A673 (cell line): ENCODE results near the gene MGAT3. TPM values are rescaled to one million over a fixed set of nuclear protein-coding genes. Genes with fewer than 3 reads are reported as not detected.

Source experiments
- BruUV-seq: library from RNA; stranded (reverse); fragments of 400-500 nt; replicated peaks from 2 replicates; lab custom pipeline; 2021; lab: Mats Ljungman, UMichigan
- CTCF ChIA-PET: fragments of 300-600 bp; sonication (Branson Sonifier 250); formaldehyde crosslinking; loops from one replicate; lab custom pipeline; 2022; ENCODE audit warnings: antibody characterized with exemption; lab: Charles Lee
- POLR2A ChIA-PET: fragments of 300-600 bp; sonication (Branson Sonifier 250); formaldehyde crosslinking; loops from one replicate; lab custom pipeline; 2022; ENCODE audit warnings: antibody characterized with exemption; ENCODE audit not compliant: low non-redundant PET; lab: Charles Lee
- DNase-seq: peaks from one replicate; pipeline ENCODE4 v3.0.0-alpha.2; 2015; ENCODE audit warnings: low spot score
- H3K27ac ChIP-seq: fragments of 200-600 bp; sonication (generic); 2 replicates; pipeline ENCODE4 v1.5.1; 2016; ENCODE audit warnings: mixed run types, low read depth, mild to moderate bottlenecking, mixed read lengths, antibody characterized with exemption, low read length; ENCODE audit not compliant: poor library complexity, severe bottlenecking
- H3K27me3 ChIP-seq: fragments of 200-600 bp; sonication (generic); replicated peaks from 2 replicates; pipeline ENCODE4 v1.6.1; 2017; ENCODE audit warnings: mixed run types, low read depth, mild to moderate bottlenecking, mixed read lengths, antibody characterized with exemption, low read length; ENCODE audit not compliant: insufficient read depth, poor library complexity
- H3K36me3 ChIP-seq: fragments of 200-600 bp; sonication (generic); 2 replicates; pipeline ENCODE4 v1.6.1; 2016; ENCODE audit warnings: mixed run types, mild to moderate bottlenecking, mixed read lengths, antibody characterized with exemption, low read length; ENCODE audit not compliant: insufficient read depth, poor library complexity, severe bottlenecking
- H3K4me1 ChIP-seq: fragments of 200-600 bp; sonication (generic); 2 replicates; pipeline ENCODE4 v1.6.1; 2017; ENCODE audit warnings: mixed run types, mild to moderate bottlenecking, mixed read lengths, antibody characterized with exemption, low read length; ENCODE audit not compliant: insufficient read depth, poor library complexity, severe bottlenecking
- H3K4me3 ChIP-seq: fragments of 200-600 bp; sonication (generic); 2 replicates; pipeline ENCODE4 v1.5.1; 2016; ENCODE audit warnings: low read depth, mixed run types, mild to moderate bottlenecking, mixed read lengths, low read length; ENCODE audit not compliant: poor library complexity, severe bottlenecking
- H3K9me3 ChIP-seq: fragments of 200-600 bp; sonication (generic); 2 replicates; pipeline ENCODE4 v1.6.1; 2016; ENCODE audit warnings: mixed run types, low read depth, mild to moderate bottlenecking, mixed read lengths, antibody characterized with exemption, low read length; ENCODE audit not compliant: poor library complexity, severe bottlenecking
- EZH2 ChIP-seq: fragments of 200-600 bp; sonication (generic); IDR thresholded peaks from 2 replicates; pipeline ENCODE4 v1.6.1; 2017; ENCODE audit warnings: borderline replicate concordance, low read depth, mild to moderate bottlenecking, mixed read lengths, antibody characterized with exemption, low read length; ENCODE audit not compliant: poor library complexity, severe bottlenecking
- intact Hi-C: fragments of 100-400 bp; cut with micrococcal nuclease; formaldehyde crosslinking; loops from one replicate; pipeline ENCODE4 v1.10.0; 2022; ENCODE audit not compliant: unreplicated experiment
- total RNA-seq: library from RNA; stranded (reverse); gene quantifications from 2 replicates; pipeline ENCODE4 v1.2.3, GENCODE V29; 2021
- TF ChIP-seq, protein P1 (sequence below): fragments of 300-800, 200-600 bp; sonication (generic); conservative IDR thresholded peaks from 2 replicates; pipeline ENCODE4 v1.5.1; 2017; ENCODE audit warnings: low read depth, mild to moderate bottlenecking, antibody characterized with exemption, low read length, moderate library complexity, mixed read lengths

The MGAT3 gene
- total RNA-seq, 1 experiment from 2014 or later: 2.7 TPM

GRCh38 chr22:39515266-39516050 is 58.6 kb downstream of the MGAT3 start:
- no TSS peak for BruUV-seq
- H3K36me3 ChIP-seq: peaks cover 67% of the 10 kb centered on the region
- DNase-seq: no peak
- peaks cover 13% of the 10 kb centered on the region for H3K4me1 ChIP-seq
- ChIA-PET CTCF (interaction anchor here (0.6 kb wide), 1 partner anchor 179 kb away, joined by 5 read pairs; no protein-coding TSS in a partner anchor), POLR2A (no interaction called here)
- H3K9me3 ChIP-seq: no peaks in the 10 kb centered on the region
- intact Hi-C loops: no loop called here
- H3K27ac ChIP-seq: no peak overlapping the region
- TF ChIP-seq, protein P1, sequence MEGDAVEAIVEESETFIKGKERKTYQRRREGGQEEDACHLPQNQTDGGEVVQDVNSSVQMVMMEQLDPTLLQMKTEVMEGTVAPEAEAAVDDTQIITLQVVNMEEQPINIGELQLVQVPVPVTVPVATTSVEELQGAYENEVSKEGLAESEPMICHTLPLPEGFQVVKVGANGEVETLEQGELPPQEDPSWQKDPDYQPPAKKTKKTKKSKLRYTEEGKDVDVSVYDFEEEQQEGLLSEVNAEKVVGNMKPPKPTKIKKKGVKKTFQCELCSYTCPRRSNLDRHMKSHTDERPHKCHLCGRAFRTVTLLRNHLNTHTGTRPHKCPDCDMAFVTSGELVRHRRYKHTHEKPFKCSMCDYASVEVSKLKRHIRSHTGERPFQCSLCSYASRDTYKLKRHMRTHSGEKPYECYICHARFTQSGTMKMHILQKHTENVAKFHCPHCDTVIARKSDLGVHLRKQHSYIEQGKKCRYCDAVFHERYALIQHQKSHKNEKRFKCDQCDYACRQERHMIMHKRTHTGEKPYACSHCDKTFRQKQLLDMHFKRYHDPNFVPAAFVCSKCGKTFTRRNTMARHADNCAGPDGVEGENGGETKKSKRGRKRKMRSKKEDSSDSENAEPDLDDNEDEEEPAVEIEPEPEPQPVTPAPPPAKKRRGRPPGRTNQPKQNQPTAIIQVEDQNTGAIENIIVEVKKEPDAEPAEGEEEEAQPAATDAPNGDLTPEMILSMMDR: no peak
- TF ChIP-seq EZH2: no peak
- H3K27me3 ChIP-seq: no peaks in the 10 kb centered on the region
- H3K4me3 ChIP-seq: no peak overlapping the region

- intact Hi-C loops: no loop called here
- CTCF ChIA-PET: interaction anchor here (0.6 kb wide), 1 partner anchor 105 kb away, joined by 11 read pairs; no protein-coding TSS in a partner anchor
- POLR2A ChIA-PET: no interaction called here
Observed at GRCh38 chr22:39517470-39517869, 60.7 kb downstream of the MGAT3 start.

GRCh38 chr22:39518144-39518786 is 61.5 kb downstream of the MGAT3 start:
- no TSS peak for BruUV-seq
- Histone ChIP-seq H3K4me1 (peaks cover 17% of the 10 kb centered on the region), H3K27me3 (no peaks in the 10 kb centered on the region), H3K27ac (no peak overlapping the region), H3K36me3 (peaks cover 71% of the 10 kb centered on the region), H3K4me3 (no peak overlapping the region), H3K9me3 (no peaks in the 10 kb centered on the region)
- CTCF ChIA-PET: interaction anchor here (0.7 kb wide), 1 partner anchor 21 kb away, joined by 4 read pairs; no protein-coding TSS in a partner anchor
- TF ChIP-seq, protein P1: no peak
- TF ChIP-seq EZH2: no peak
- DNase-seq: no peak
- POLR2A ChIA-PET: no interaction called here
- intact Hi-C loops: no loop called here

More at GRCh38 chr22:39517470-39517869, 60.7 kb downstream of the MGAT3 start:
- Histone ChIP-seq H3K9me3 (no peaks in the 10 kb centered on the region), H3K36me3 (peaks cover 69% of the 10 kb centered on the region), H3K4me1 (peaks cover 13% of the 10 kb centered on the region), H3K4me3 (no peak overlapping the region), H3K27ac (no peak overlapping the region), H3K27me3 (no peaks in the 10 kb centered on the region)
- TF ChIP-seq, protein P1: no peak
- TF ChIP-seq EZH2: no peak
- no peak for DNase-seq
- no TSS peak for BruUV-seq
